Tibial artery (tissue), 4 donors: Measurements from ENCODE around the gene ATP9A.

ENCODE experiments used
- DNase-seq, 2 donors: peaks; one replicate each; pipeline ENCODE4 v3.0.0-alpha.2; 2019
- H3K27ac ChIP-seq, 2 donors: fragments of 200-600 bp; sonication (generic) in 1 of 2; 1 replicate in 1 of 2; 2 replicates in 1 of 2; pipeline ENCODE4 v1.5.1; 2018 to 2019; ENCODE audit warnings: mild to moderate bottlenecking in 1 of 2
- H3K27me3 ChIP-seq, 2 donors: fragments of 200-600 bp; sonication (generic) in 1 of 2; one replicate each; pipeline versions ENCODE4 v1.5.1 to v1.6.0; 2016 to 2019
- H3K36me3 ChIP-seq, 3 donors: fragments of 200-600 bp; sonication (generic) in 2 of 3; one replicate each; pipeline ENCODE4 v1.5.1; 2016 to 2019; ENCODE audit warnings: mild to moderate bottlenecking in 2 of 3
- H3K4me1 ChIP-seq, 4 donors: fragments of 200-600 bp; sonication (generic) in 2 of 4; 1 replicate in 3 of 4; 2 replicates in 1 of 4; pipeline ENCODE4 v1.5.1; 2016 to 2019
- H3K4me3 ChIP-seq, 2 donors: fragments of 200-600 bp; sonication (generic) in 1 of 2; 1 replicate in 1 of 2; 2 replicates in 1 of 2; pipeline ENCODE4 v1.5.1; 2018 to 2019; ENCODE audit warnings: mild to moderate bottlenecking in 2 of 2
- H3K9me3 ChIP-seq, 3 donors: fragments of 200-600 bp; sonication (generic) in 1 of 3; one replicate each; pipeline ENCODE4 v1.5.1; 2016 to 2019
- intact Hi-C: fragments of 100-400 bp; cut with DNase I; formaldehyde crosslinking; loops from one replicate; pipeline ENCODE4 v1.15.0; 2023; ENCODE audit warnings: low total_unique reads
- TF ChIP-seq, protein P1 (sequence below), 2 experiments: fragments of 200-600 bp in 1 of 2; fragments of 450-650 bp in 1 of 2; IDR thresholded peaks; one replicate each; pipeline ENCODE4 v1.5.1; 2017 to 2019; ENCODE audit warnings: antibody characterized with exemption in 2 of 2, mild to moderate bottlenecking in 1 of 2, moderate library complexity in 1 of 2

Gene ATP9A

DNA sequence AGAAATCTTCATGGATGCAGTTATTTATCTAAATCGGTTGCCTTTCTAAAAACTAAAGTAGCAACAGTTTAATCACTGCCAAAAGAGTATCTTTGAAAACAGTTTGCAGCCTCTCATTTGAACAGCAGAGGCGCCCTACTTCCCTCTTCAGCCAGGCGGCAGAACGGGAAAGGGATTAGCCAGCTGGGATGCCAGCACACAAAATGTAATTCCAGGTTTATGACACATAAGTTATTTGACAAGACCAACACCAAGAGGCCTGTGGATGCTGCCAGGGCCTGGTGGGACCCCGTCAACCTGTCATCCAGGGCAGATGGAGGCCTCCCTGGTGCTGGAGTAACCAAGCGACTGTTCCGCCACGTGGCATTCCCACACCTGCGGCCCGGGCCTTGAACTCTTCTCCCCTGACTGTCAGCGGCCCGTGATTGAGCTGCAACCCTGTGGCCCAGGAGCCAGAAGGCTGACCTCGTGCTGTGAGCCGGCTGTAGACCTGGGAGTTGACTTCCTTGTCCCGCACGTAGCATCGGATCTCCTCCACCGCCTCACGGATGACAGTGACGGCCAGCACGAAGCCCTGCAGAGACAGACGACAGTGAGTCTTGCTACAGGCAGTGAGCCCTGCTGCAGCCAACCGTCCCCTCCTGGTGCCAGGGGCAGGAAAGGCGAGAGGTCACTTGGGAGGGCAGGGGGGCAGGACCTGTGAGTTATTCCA, 55.5 kb downstream of the ATP9A start:
- H3K9me3 ChIP-seq = no peaks in the 10 kb centered on the region
- intact Hi-C loops = no loop called here
- DNase-seq = no peak
- no peak overlapping the region for H3K27ac ChIP-seq
- TF ChIP-seq, protein P1, sequence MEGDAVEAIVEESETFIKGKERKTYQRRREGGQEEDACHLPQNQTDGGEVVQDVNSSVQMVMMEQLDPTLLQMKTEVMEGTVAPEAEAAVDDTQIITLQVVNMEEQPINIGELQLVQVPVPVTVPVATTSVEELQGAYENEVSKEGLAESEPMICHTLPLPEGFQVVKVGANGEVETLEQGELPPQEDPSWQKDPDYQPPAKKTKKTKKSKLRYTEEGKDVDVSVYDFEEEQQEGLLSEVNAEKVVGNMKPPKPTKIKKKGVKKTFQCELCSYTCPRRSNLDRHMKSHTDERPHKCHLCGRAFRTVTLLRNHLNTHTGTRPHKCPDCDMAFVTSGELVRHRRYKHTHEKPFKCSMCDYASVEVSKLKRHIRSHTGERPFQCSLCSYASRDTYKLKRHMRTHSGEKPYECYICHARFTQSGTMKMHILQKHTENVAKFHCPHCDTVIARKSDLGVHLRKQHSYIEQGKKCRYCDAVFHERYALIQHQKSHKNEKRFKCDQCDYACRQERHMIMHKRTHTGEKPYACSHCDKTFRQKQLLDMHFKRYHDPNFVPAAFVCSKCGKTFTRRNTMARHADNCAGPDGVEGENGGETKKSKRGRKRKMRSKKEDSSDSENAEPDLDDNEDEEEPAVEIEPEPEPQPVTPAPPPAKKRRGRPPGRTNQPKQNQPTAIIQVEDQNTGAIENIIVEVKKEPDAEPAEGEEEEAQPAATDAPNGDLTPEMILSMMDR (IDR thresholded peaks at IDR 0.05) = peak; percentile 22 to 31
- H3K4me1 ChIP-seq = no peaks in the 10 kb centered on the region
- no peak overlapping the region for H3K4me3 ChIP-seq
- H3K36me3 ChIP-seq = peaks cover 15 to 27% (median 18%) of the 10 kb centered on the region in 3 donors
- no peaks in the 10 kb centered on the region for H3K27me3 ChIP-seq

DNA sequence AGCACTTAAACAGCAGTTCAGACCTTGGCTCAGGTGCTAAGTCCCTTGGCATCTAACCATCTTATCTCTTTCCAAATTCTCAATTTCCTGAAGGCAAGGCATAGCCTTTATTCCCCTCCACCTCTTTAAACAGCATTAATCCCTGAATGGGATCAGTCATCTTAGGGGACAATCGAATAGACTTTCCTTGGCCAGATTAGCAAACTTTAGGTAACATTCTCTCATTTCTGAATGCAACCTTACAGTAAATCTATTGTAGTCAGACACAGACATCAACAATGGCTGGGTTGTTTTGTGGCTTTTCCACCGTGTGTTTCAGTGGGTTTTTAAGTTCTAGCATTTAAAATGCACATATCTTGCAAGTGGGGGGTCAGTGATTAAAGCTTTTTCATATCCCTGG, 56.8 kb downstream of the ATP9A start:
- no peak for DNase-seq
- H3K9me3 ChIP-seq = no peaks in the 10 kb centered on the region
- no peaks in the 10 kb centered on the region for H3K27me3 ChIP-seq
- no peaks in the 10 kb centered on the region for H3K4me1 ChIP-seq
- peaks cover 18 to 35% (median 20%) of the 10 kb centered on the region in 3 donors for H3K36me3 ChIP-seq
- intact Hi-C loops = no loop called here
- H3K4me3 ChIP-seq = no peak overlapping the region
- TF ChIP-seq, protein P1 (IDR thresholded peaks at IDR 0.05) = no peak
- H3K27ac ChIP-seq = no peak overlapping the region

DNA sequence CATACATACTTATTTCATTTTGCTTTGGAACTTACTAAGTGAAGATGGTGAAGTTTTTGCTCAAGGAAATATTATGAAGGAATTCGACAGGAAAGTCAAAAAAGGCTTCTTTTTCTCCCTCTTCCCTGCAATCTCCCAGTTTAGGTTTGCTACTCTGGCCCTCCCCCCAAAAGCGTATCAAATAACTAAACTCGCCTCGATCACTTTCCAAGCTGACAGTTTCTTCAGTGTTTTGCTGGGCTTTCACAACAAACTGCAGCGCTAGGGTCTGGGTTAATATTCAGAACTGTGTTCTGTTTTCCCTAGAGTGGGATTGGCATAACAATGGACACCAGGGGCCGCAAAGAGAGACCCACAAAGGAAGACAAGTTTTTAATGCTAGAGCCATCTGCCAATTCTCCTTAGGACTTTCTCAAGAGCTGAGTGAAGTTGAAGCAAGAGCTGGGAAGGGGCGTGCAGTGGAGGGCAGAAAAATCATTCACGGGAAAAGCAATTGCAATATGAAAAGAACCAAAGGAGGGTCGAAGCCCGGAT, 57.8 kb downstream of the ATP9A start:
- Histone ChIP-seq H3K4me3 (no peak overlapping the region), H3K4me1 (no peaks in the 10 kb centered on the region), H3K9me3 (no peaks in the 10 kb centered on the region), H3K27me3 (no peaks in the 10 kb centered on the region), H3K36me3 (peaks cover 18 to 35% (median 20%) of the 10 kb centered on the region in 3 donors), H3K27ac (no peak overlapping the region)
- no peak for DNase-seq
- intact Hi-C loops = no loop called here
- TF ChIP-seq, protein P1 (IDR thresholded peaks at IDR 0.05) = no peak

DNA sequence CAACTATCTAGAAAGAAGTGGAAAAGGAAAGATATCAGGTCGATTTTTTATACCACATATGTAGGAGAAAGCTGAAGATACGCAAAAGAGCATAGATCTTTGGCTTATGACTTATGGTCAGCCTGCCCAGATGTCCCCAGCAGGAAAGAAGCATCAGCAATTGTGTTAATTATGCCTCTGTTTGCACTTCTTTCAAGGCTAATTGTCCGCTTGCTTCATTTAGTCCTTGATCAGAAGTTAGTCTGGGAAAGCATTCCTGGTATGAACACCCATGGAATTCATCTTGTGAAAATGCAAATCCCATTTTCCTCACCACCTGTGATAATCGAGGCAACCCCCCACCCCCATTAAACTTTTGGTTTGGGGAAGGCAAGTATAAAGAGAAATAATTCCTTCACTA, 62.8 kb downstream of the ATP9A start:
- TF ChIP-seq, protein P1 (IDR thresholded peaks at IDR 0.05) = no peak
- H3K4me1 ChIP-seq = no peaks in the 10 kb centered on the region
- DNase-seq = no peak
- H3K4me3 ChIP-seq = no peak overlapping the region
- no peaks in the 10 kb centered on the region for H3K9me3 ChIP-seq
- no peak overlapping the region for H3K27ac ChIP-seq
- intact Hi-C loops = no loop called here
- peaks cover 9 to 21% (median 14%) of the 10 kb centered on the region in 3 donors for H3K36me3 ChIP-seq
- H3K27me3 ChIP-seq = no peaks in the 10 kb centered on the region

DNA sequence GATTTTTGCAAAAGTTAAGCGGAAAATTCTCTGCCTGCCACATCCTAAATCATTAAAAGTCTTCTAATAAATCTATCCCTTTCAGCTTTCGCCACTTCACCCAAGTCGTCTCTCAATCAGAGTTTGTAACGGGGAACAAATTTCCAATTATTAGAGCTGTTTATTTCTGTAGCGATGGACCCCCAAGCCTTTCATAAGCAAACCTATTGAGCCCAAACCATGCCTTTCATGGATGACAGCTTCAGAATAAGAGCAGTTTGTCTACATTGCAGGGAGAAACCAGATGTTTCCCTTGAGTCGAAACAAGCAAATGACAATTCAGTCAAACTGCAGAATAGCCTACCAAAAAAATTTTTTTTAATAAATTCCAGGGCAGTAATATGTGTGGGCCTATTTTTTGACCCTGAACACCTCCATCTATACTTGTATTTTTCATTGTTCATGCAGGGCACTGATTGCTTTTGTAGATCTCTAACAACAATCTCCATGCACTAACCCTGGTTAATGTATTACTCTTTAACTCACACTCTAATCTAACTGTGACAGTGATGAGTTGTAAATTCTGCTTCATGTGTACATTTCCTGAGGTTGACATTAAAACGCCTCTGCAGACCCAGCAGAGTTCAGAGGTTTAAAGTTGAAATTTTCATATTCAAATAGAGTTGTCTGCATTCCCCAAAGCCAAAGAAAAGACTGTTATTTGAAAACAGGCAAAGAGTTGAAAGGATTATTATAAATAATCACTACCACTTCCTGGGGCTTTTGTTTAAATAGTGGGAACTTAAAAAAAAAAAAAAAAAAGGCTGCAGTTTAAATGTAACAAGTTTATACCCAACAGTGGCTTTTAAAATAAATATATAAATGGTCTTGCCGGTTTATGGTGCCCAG, 64.5 kb downstream of the ATP9A start:
- no peak for DNase-seq
- intact Hi-C loops = no loop called here
- peaks cover 0 to 8% (median 7%) of the 10 kb centered on the region in 3 donors for H3K36me3 ChIP-seq
- H3K27ac ChIP-seq = no peak overlapping the region
- no peaks in the 10 kb centered on the region for H3K4me1 ChIP-seq
- TF ChIP-seq, protein P1 (IDR thresholded peaks at IDR 0.05) = no peak
- no peaks in the 10 kb centered on the region for H3K9me3 ChIP-seq
- no peak overlapping the region for H3K4me3 ChIP-seq
- H3K27me3 ChIP-seq = no peaks in the 10 kb centered on the region
